Stimulated activated CD8-positive, alpha-beta memory T cell treated with anti-CD3 and anti-CD28 coated beads, Interleukin-15, amount 100 ng/mL, for 24 hours (primary cell): ENCODE results near the gene FTO.

Source experiments
- DNase-seq: peaks from one replicate; pipeline ENCODE4 v3.0.0-alpha.2; 2020; ENCODE audit warnings: low read depth

Gene FTO

GRCh38 chr16:53755026-53755910 is 51.3 kb downstream of the FTO start:
- DNase-seq, result no peak

- no peak for DNase-seq
These were observed 52.5 kb downstream of the FTO start for GRCh38 chr16:53756275-53756996.

GRCh38 chr16:53757971-53758609 is 54.1 kb downstream of the FTO start:
- no peak for DNase-seq

- DNase-seq, result no peak
These were observed 58.2 kb downstream of the FTO start for GRCh38 chr16:53761962-53762703.

- DNase-seq, result no peak
These were observed 62.5 kb downstream of the FTO start for GRCh38 chr16:53766304-53767016.

GRCh38 chr16:53768167-53768566 is 64.2 kb downstream of the FTO start:
- no peak for DNase-seq

GRCh38 chr16:53768593-53768992 is 64.6 kb downstream of the FTO start:
- DNase-seq, result no peak

GRCh38 chr16:53769185-53769584 is 65.2 kb downstream of the FTO start:
- DNase-seq, result no peak

GRCh38 chr16:53769787-53770186 is 65.8 kb downstream of the FTO start:
- no peak for DNase-seq

GRCh38 chr16:53770641-53771040 is 66.7 kb downstream of the FTO start:
- DNase-seq, result no peak

GRCh38 chr16:53771655-53772497 is 67.9 kb downstream of the FTO start:
- DNase-seq, result no peak

- DNase-seq, result no peak
These were observed 69.3 kb downstream of the FTO start for GRCh38 chr16:53773150-53773846.

GRCh38 chr16:53773881-53774280 is 69.9 kb downstream of the FTO start:
- no peak for DNase-seq

- DNase-seq, result no peak
These were observed 71.3 kb downstream of the FTO start for GRCh38 chr16:53775106-53775820.

- DNase-seq, result no peak
These were observed 72.0 kb downstream of the FTO start for GRCh38 chr16:53775821-53776431.

- DNase-seq, result no peak
These were observed 75.2 kb downstream of the FTO start for GRCh38 chr16:53779186-53779585.

- DNase-seq, result no peak
These were observed 76.1 kb downstream of the FTO start for GRCh38 chr16:53780051-53780450.

GRCh38 chr16:53781023-53781605 is 77.2 kb downstream of the FTO start:
- no peak for DNase-seq
